ENCODE results near the gene ZNF550. TPM values are rescaled to one million over a fixed set of nuclear protein-coding genes. Genes with fewer than 3 reads are reported as not detected.
A peak's percentile ranks its signal among the peaks of the same experiment; 100 is the strongest.
"Not testable (repeated sequence)": the region's sequence is repeated elsewhere in the genome, so short reads cannot be mapped to it uniquely, and the experiment has no call there.

The ZNF550 gene
- total and polyA plus RNA-seq, 5 donors from 2014 or later, result 5.8 to 18.7 (median 10.2) TPM

DNA sequence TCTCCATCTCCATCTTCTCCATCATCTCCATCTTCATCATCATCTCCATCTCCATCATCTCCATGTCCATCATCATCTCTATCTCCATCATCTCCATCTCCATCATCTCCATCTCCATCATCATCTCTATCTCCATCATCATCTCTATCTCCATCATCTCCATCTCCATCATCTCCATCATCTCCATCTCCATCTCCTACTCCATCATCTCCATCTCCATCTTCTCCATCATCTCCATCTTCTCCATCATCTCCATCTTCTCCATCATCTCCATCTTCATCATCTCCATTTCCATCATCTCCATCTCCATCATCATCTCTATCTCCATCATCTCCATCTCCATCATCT is 60.4 kb downstream of the ZNF550 start:
- peaks cover 52 to 81% of the 10 kb centered on the region in 2 experiments for H3K9me3 ChIP-seq (ENCODE audit: control insufficient read depth in 2 of 2, low read length in 2 of 2)
- not testable (repeated sequence) for ATAC-seq (ENCODE audit: low read depth in 2 of 2); H3K27me3 ChIP-seq (ENCODE audit: control insufficient read depth, insufficient read depth, low read length); H3K27me3 Mint-ChIP-seq; H3K4me1 ChIP-seq (ENCODE audit: control insufficient read depth, insufficient read depth, low read length, poor library complexity, severe bottlenecking)
- Mint-ChIP-seq H3K9me3 (peaks cover 2 to 68% (median 41%) of the 10 kb centered on the region in 7 donors), H3K4me1 (peaks cover 5 to 29% (median 15%) of the 10 kb centered on the region in 4 donors), H3K4me3 (peak overlapping the region; percentile 60 to 89 (median 74)), H3K36me3 (peaks cover 45% of the 10 kb centered on the region), H3K27ac (peak overlapping the region; percentile 64 to 83 (median 81))
- peak in 1 of 3 donors; percentile 16 for DNase-seq
- H3K27ac ChIP-seq (ENCODE audit: insufficient read depth, low read length, poor library complexity, severe bottlenecking), result peak overlapping the region; percentile 78
- H3K36me3 ChIP-seq (ENCODE audit: control insufficient read depth, insufficient read depth, low read length), result peaks cover 23% of the 10 kb centered on the region
- H3K4me3 ChIP-seq (ENCODE audit: low read depth, low read length), result peak overlapping the region; percentile 13

DNA sequence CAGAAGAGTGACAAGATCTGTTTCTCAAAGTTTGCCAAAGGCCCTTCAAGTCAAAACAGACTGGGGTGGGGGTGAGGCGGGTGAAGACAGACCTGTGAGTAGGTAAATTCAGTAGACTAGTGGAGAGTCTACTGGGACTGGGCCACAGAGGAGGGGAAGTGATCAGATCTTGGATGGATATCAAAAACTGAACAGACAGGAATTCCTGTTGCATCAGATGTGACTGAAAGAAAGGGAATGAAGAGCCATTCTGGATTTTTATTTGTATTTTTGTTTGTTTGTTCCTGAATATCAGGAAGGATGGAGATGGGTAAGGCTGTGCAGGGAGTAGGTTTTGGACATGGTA is 71.4 kb downstream of the ZNF550 start:
- not testable (repeated sequence) for H3K27me3 Mint-ChIP-seq; ATAC-seq (ENCODE audit: low read depth in 2 of 2); H3K27ac ChIP-seq (ENCODE audit: insufficient read depth, low read length, poor library complexity, severe bottlenecking); DNase-seq; H3K27me3 ChIP-seq (ENCODE audit: control insufficient read depth, insufficient read depth, low read length); H3K4me3 ChIP-seq (ENCODE audit: low read depth, low read length); H3K4me1 ChIP-seq (ENCODE audit: control insufficient read depth, insufficient read depth, low read length, poor library complexity, severe bottlenecking)
- Histone ChIP-seq H3K36me3 (ENCODE audit: control insufficient read depth, insufficient read depth, low read length) (peaks cover 27% of the 10 kb centered on the region), H3K9me3 (ENCODE audit: control insufficient read depth in 2 of 2, low read length in 2 of 2) (peaks cover 13 to 25% of the 10 kb centered on the region in 2 experiments)
- H3K4me3 Mint-ChIP-seq, result peak overlapping the region; percentile 80 to 92 (median 84)
- H3K4me1 Mint-ChIP-seq, result peaks cover 5 to 21% (median 13%) of the 10 kb centered on the region in 4 donors
- peaks cover 8 to 42% (median 19%) of the 10 kb centered on the region in 7 donors for H3K9me3 Mint-ChIP-seq
- peaks cover 45% of the 10 kb centered on the region for H3K36me3 Mint-ChIP-seq
- peak overlapping the region in 2 of 3 donors; percentile 62 to 80 for H3K27ac Mint-ChIP-seq

DNA sequence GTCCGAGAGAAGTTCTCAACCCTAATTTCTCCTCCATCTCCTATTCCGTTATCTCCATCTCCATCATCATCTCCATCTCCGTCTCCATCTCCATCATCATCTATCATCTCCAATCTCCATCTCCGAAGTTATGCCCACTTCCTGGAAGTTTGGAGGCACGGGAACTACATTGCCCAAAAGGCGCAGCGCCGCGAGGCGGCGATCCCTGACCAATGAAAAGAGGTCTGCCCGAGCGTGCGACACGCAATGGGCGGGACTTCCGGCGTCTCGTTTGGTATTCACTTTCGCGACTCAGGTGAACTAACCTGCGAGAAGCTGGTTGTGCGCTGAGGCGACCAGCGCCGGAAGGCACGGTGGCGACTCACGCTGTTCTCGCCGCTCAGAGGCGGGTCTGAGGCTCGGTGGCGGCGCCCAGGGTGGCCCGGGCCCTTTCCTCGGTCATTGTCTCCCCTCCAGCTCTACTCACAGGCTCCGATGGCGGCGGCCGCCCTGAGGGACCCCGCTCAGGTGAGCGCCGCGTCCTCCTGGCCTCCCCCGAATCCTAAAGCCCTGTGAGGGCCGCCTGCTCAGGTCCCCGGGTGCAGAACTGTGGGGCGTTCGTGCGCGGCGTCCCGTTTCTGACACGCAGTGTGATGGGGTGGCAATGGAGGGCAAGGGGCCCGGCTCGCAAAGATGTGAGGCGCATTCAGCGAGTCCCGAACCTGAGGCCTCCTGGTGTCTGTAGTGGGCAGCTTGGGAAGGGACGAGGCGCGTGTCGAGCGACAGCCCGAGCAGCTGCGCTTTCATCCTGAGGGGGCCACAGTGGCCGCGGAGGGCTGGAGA is 72.0 kb downstream of the ZNF550 start, which contains the start of gene ZNF419:
ZNF419 (plus strand) TSS at position 274 of the 822 bp plus-strand sequence; CDS start at position 475, 201 bp downstream.
- H3K4me1 ChIP-seq (ENCODE audit: control insufficient read depth, insufficient read depth, low read length, poor library complexity, severe bottlenecking); H3K27me3 ChIP-seq (ENCODE audit: control insufficient read depth, insufficient read depth, low read length); H3K27me3 Mint-ChIP-seq: not testable (repeated sequence)
- DNase-seq, result peak; percentile 92 to 94 (median 92)
- H3K4me3 ChIP-seq (ENCODE audit: low read depth, low read length), result peak within 1 kb of the TSS; percentile 76
- Mint-ChIP-seq H3K4me3 (peak within 1 kb of the TSS; percentile 80 to 92 (median 84)), H3K36me3 (peaks cover 39% of the 10 kb centered on the region), H3K27ac (peak within 1 kb of the TSS; percentile 62 to 97 (median 84)), H3K4me1 (peaks cover 5 to 21% (median 13%) of the 10 kb centered on the region in 4 donors), H3K9me3 (peaks cover 8 to 38% (median 19%) of the 10 kb centered on the region in 7 donors)
- H3K36me3 ChIP-seq (ENCODE audit: control insufficient read depth, insufficient read depth, low read length), result peaks cover 21% of the 10 kb centered on the region
- H3K27ac ChIP-seq (ENCODE audit: insufficient read depth, low read length, poor library complexity, severe bottlenecking), result peak within 1 kb of the TSS; percentile 65
- ATAC-seq (ENCODE audit: low read depth in 2 of 2), result peak; percentile 96 to 97
- H3K9me3 ChIP-seq (ENCODE audit: control insufficient read depth in 2 of 2, low read length in 2 of 2), result peaks cover 8 to 19% of the 10 kb centered on the region in 2 experiments

Other genes starting within 250 kb of the ZNF550 start
- gene ZNF543, start 239.4 kb downstream of the ZNF550 start, total RNA-seq, result 4.5 TPM
- gene ZNF543, start 239.4 kb downstream of the ZNF550 start, polyA plus RNA-seq, result 1 to 10 TPM; 2.6 to 6.6 (median 4.5) TPM
- 6.8 TPM for gene ZNF304, start 208.6 kb downstream of the ZNF550 start, total RNA-seq
- 1 to 10 TPM; 1.9 to 4.4 (median 2.8) TPM for gene ZNF304, start 208.6 kb downstream of the ZNF550 start, polyA plus RNA-seq
- 11.4 TPM for gene TRAPPC2B, start 196.3 kb downstream of the ZNF550 start, total RNA-seq
- 10 to 100 TPM; 23.0 to 28.6 (median 25.3) TPM for gene TRAPPC2B, start 196.3 kb downstream of the ZNF550 start, polyA plus RNA-seq
- gene ZNF547, start 196.3 kb downstream of the ZNF550 start, total RNA-seq, result 2.1 TPM
- gene ZNF547, start 196.3 kb downstream of the ZNF550 start, polyA plus RNA-seq, result 1 to 10 TPM in 2 of 4 donors, under 1 TPM in 1, not detected in 1; 0.77 to 1.9 (median 1.5) TPM
- 75.9 TPM for gene ZNF548, start 170.0 kb downstream of the ZNF550 start, total RNA-seq
- 10 to 100 TPM; 14.6 to 21.7 (median 17.7) TPM for gene ZNF548, start 170.0 kb downstream of the ZNF550 start, polyA plus RNA-seq
- 5.6 TPM for gene ZNF17, start 148.7 kb downstream of the ZNF550 start, total RNA-seq
- gene ZNF17, start 148.7 kb downstream of the ZNF550 start, polyA plus RNA-seq, result 1 to 10 TPM; 2.9 to 9.7 (median 5.3) TPM
- gene ZNF749, start 124.5 kb downstream of the ZNF550 start, total RNA-seq, result 5.1 TPM
- gene ZNF749, start 124.5 kb downstream of the ZNF550 start, polyA plus RNA-seq, result 10 to 100 TPM in 1 of 4 donors, 1 to 10 TPM in 3; 6.2 to 10.9 (median 8.2) TPM
- gene VN1R1, start 102.7 kb downstream of the ZNF550 start, total RNA-seq, result 0.15 TPM
- under 1 TPM in 1 of 4 donors, not detected in 3; 0.10 TPM for gene VN1R1, start 102.7 kb downstream of the ZNF550 start, polyA plus RNA-seq
- gene ZNF772, start 82.3 kb downstream of the ZNF550 start, total RNA-seq, result 0.74 TPM
- 1 to 10 TPM in 3 of 4 donors, under 1 TPM in 1; 0.09 to 4.2 (median 3.4) TPM for gene ZNF772, start 82.3 kb downstream of the ZNF550 start, polyA plus RNA-seq
- 8.9 TPM for gene ZNF419, start 72.1 kb downstream of the ZNF550 start, total RNA-seq
- 10 to 100 TPM in 1 of 4 donors, 1 to 10 TPM in 3; 5.9 to 11.0 (median 8.3) TPM for gene ZNF419, start 72.1 kb downstream of the ZNF550 start, polyA plus RNA-seq
- gene ZNF773, start 59.9 kb downstream of the ZNF550 start, total RNA-seq, result 7.2 TPM
- gene ZNF773, start 59.9 kb downstream of the ZNF550 start, polyA plus RNA-seq, result 10 to 100 TPM in 3 of 4 donors, 1 to 10 TPM in 1; 7.0 to 11.3 (median 10.6) TPM
- gene ZNF549, start 32.5 kb downstream of the ZNF550 start, total RNA-seq, result 5.2 TPM
- gene ZNF549, start 32.5 kb downstream of the ZNF550 start, polyA plus RNA-seq, result 1 to 10 TPM; 4.3 to 9.2 (median 7.7) TPM
- 4.4 TPM for gene ZNF416, start 19.0 kb upstream of the ZNF550 start, total RNA-seq
- 1 to 10 TPM; 4.1 to 9.5 (median 6.1) TPM for gene ZNF416, start 19.0 kb upstream of the ZNF550 start, polyA plus RNA-seq
- 3.4 TPM for gene ZIK1, start 24.3 kb upstream of the ZNF550 start, total RNA-seq
- 10 to 100 TPM in 1 of 4 donors, 1 to 10 TPM in 3; 5.6 to 10.2 (median 8.2) TPM for gene ZIK1, start 24.3 kb upstream of the ZNF550 start, polyA plus RNA-seq
- 1.5 TPM for gene ZNF530, start 40.0 kb upstream of the ZNF550 start, total RNA-seq
- gene ZNF530, start 40.0 kb upstream of the ZNF550 start, polyA plus RNA-seq, result 1 to 10 TPM; 4.8 to 7.8 (median 7.4) TPM
- 17.4 TPM for gene ZNF134, start 54.4 kb upstream of the ZNF550 start, total RNA-seq
- gene ZNF134, start 54.4 kb upstream of the ZNF550 start, polyA plus RNA-seq, result 10 to 100 TPM in 3 of 4 donors, 1 to 10 TPM in 1; 9.8 to 14.2 (median 11.8) TPM
- gene ZNF211, start 73.3 kb upstream of the ZNF550 start, total RNA-seq, result 23.9 TPM
- gene ZNF211, start 73.3 kb upstream of the ZNF550 start, polyA plus RNA-seq, result 10 to 100 TPM; 19.4 to 22.8 (median 22.1) TPM
- gene ZSCAN4, start 109.1 kb upstream of the ZNF550 start, total RNA-seq, result not detected
- gene ZSCAN4, start 109.1 kb upstream of the ZNF550 start, polyA plus RNA-seq, result not detected
- gene ZNF551, start 122.1 kb upstream of the ZNF550 start, total RNA-seq, result 9.6 TPM
- 1 to 10 TPM; 5.3 to 8.6 (median 7.3) TPM for gene ZNF551, start 122.1 kb upstream of the ZNF550 start, polyA plus RNA-seq
- gene ZNF154, start 149.3 kb upstream of the ZNF550 start, total RNA-seq, result 3.7 TPM
- 1 to 10 TPM in 1 of 4 donors, under 1 TPM in 2, not detected in 1; 0.25 to 1.9 (median 0.57) TPM for gene ZNF154, start 149.3 kb upstream of the ZNF550 start, polyA plus RNA-seq
- 9.2 TPM for gene ZNF671, start 167.8 kb upstream of the ZNF550 start, total RNA-seq
- 10 to 100 TPM; 19.5 to 28.6 (median 23.3) TPM for gene ZNF671, start 167.8 kb upstream of the ZNF550 start, polyA plus RNA-seq
- gene ZNF776, start 187.0 kb upstream of the ZNF550 start, total RNA-seq, result 15.4 TPM
- 10 to 100 TPM in 1 of 4 donors, 1 to 10 TPM in 3; 2.9 to 12.2 (median 7.5) TPM for gene ZNF776, start 187.0 kb upstream of the ZNF550 start, polyA plus RNA-seq
- 39.4 TPM for gene ZNF586, start 209.8 kb upstream of the ZNF550 start, total RNA-seq
- 10 to 100 TPM; 18.7 to 32.2 (median 31.3) TPM for gene ZNF586, start 209.8 kb upstream of the ZNF550 start, polyA plus RNA-seq